Measurements from ENCODE around the gene LYG2. TPM values are rescaled to one million over a fixed set of nuclear protein-coding genes. Genes with fewer than 3 reads are reported as not detected.
"Not testable (repeated sequence)": the region's sequence is repeated elsewhere in the genome, so short reads cannot be mapped to it uniquely, and the experiment has no call there.

LYG2 gene
- not detected in 2 replicates for polyA plus RNA-seq
- polyA minus RNA-seq = not detected in 2 replicates

DNA sequence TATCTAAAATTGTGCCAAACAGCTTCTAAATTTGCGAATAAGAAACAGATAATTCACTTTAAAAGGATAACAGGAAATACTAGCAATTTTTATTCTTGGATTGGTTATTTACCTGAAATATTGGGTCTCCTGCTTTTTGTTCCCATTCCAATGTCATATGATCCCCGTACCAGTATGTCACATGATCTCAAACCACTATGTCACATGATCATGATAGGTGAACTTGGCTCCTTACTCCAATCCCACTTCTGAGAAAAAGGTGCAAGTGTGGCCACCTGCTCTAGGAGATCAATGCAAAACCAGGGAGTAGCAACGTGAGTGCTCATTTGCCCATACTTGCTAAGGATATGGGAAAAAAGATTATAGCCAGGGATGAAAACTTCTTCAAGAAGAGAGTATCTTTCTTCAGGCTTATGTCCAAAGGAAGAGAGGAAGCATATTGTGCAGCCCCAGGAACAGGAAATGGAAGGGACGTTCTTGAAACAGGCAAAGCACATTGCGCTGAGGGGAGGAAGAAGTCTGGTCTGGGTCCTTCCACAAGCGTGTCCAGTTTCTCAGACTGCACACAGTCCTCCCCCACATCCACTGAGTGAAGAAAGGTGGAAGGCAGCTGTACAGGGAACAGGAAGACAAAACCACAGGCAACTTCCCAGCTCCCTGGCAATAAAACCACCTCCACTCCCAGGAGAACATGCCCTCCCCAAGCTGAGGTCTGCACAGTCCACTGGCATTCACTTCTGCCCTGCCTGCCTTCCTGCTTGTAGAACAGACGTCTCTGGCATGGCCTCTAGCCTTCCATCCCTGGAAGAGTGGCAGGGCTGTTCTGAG is at the start of gene LYG2:
Gene LYG2 (minus strand): TSS at position 176 of the 828 bp plus-strand sequence. CDS start 1,406 bp downstream, outside the sequence.
- no peaks in the 10 kb centered on the region for H3K36me3 ChIP-seq (ENCODE audit: insufficient read depth, low read length)
- no peak within 1 kb of the TSS for H3K27ac ChIP-seq (ENCODE audit: low read length)
- H2AFZ ChIP-seq (ENCODE audit: low read depth, low read length) = no peak within 1 kb of the TSS
- no peaks in the 10 kb centered on the region for H3F3A ChIP-seq (ENCODE audit: insufficient read depth, low read length, poor library complexity, severe bottlenecking)
- no peaks in the 10 kb centered on the region for H3K27me3 ChIP-seq (ENCODE audit: insufficient read depth, low read depth, low read length)
- H3K9me2 ChIP-seq (ENCODE audit: insufficient read depth, low read length) = no peaks in the 10 kb centered on the region
- no peak within 1 kb of the TSS for H3K4me2 ChIP-seq (ENCODE audit: low read length)
- H3K79me2 ChIP-seq (replicated peaks; ENCODE audit: insufficient read depth, low read length) = no peaks in the 10 kb centered on the region
- TF ChIP-seq EZH2 (IDR thresholded peaks at IDR 0.05; ENCODE audit: borderline replicate concordance, insufficient read depth, low read length, poor library complexity, severe bottlenecking) (no peak), SMC3 (conservative IDR thresholded peaks at IDR 0.05; ENCODE audit: poor library complexity) (no peak), TAF1 (IDR thresholded peaks at IDR 0.05; ENCODE audit: low read depth) (no peak), CTCF (IDR thresholded peaks at IDR 0.05; ENCODE audit: poor library complexity, severe bottlenecking) (no peak), MXI1 (conservative IDR thresholded peaks at IDR 0.05; ENCODE audit: poor library complexity, severe bottlenecking) (no peak), EP300 (conservative IDR thresholded peaks at IDR 0.05; ENCODE audit: poor library complexity, severe bottlenecking) (no peak)
- no peak within 1 kb of the TSS for H3K4me3 ChIP-seq (ENCODE audit: low read length)
- H4K20me1 ChIP-seq (ENCODE audit: insufficient read depth) = no peaks in the 10 kb centered on the region
- H3K9me3 ChIP-seq (ENCODE audit: low read length) = no peaks in the 10 kb centered on the region
- H3K9ac ChIP-seq (ENCODE audit: low read length) = no peak within 1 kb of the TSS

DNA sequence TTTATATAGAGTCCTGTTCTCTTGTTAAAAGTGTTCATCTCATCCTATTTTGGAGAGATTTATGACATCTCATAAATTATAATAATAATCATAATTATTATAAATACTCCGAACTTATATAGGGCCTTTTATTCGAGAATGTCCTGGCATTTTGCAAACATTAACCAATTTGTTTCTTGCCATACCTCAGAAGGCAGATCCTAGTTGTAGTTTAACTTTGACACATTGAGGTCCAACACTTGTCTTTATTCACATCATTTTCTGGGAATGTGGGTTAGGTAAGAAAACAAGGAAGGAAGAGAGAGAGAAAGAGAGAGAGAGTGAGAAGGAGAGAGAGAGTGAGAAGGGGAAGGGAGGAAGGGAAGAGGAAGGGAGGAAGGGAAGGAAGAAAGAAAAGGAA is 45.6 kb upstream of the LYG2 start, which contains the start of gene LYG1:
Gene LYG1 (minus strand): TSS at position 101 of the 400 bp plus-strand sequence. CDS start 5,527 bp downstream, outside the sequence.
- not testable (repeated sequence) for H3K4me2 ChIP-seq (ENCODE audit: low read length); H3K9ac ChIP-seq (ENCODE audit: low read length); H3K4me3 ChIP-seq (ENCODE audit: low read length); H3K36me3 ChIP-seq (ENCODE audit: insufficient read depth, low read length); H3F3A ChIP-seq (ENCODE audit: insufficient read depth, low read length, poor library complexity, severe bottlenecking); H3K79me2 ChIP-seq (replicated peaks; ENCODE audit: insufficient read depth, low read length); H3K27me3 ChIP-seq (ENCODE audit: insufficient read depth, low read depth, low read length); H3K27ac ChIP-seq (ENCODE audit: low read length); H3K9me3 ChIP-seq (ENCODE audit: low read length); H3K9me2 ChIP-seq (ENCODE audit: insufficient read depth, low read length); H4K20me1 ChIP-seq (ENCODE audit: insufficient read depth); H2AFZ ChIP-seq (ENCODE audit: low read depth, low read length)

DNA sequence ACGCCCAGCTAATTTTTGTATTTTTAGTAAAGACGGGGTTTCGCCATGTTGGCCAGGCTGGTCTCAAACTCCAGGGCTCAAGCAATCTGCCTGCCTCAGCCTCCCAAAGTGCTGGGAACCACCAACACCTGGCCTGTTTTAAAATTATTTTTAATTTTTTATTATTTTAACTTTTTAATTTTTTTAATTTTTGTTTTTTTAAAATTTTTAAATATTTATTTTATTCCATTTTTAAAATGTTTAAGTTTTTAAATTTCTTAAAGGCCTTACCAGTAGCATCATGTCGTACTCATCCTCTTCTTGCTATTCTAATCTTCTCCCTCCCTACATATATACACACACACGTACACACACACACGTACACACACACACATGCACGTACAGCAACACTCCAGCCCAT is 44.1 kb upstream of the LYG2 start:
- Histone ChIP-seq H3K27me3 (ENCODE audit: insufficient read depth, low read depth, low read length) (no peaks in the 10 kb centered on the region), H3F3A (ENCODE audit: insufficient read depth, low read length, poor library complexity, severe bottlenecking) (no peaks in the 10 kb centered on the region), H4K20me1 (ENCODE audit: insufficient read depth) (no peaks in the 10 kb centered on the region), H3K36me3 (ENCODE audit: insufficient read depth, low read length) (no peaks in the 10 kb centered on the region), H3K9me3 (ENCODE audit: low read length) (no peaks in the 10 kb centered on the region), H2AFZ (ENCODE audit: low read depth, low read length) (no peak overlapping the region), H3K9me2 (ENCODE audit: insufficient read depth, low read length) (no peaks in the 10 kb centered on the region), H3K4me2 (ENCODE audit: low read length) (no peak overlapping the region), H3K4me3 (ENCODE audit: low read length) (no peak overlapping the region), H3K9ac (ENCODE audit: low read length) (no peak overlapping the region), H3K27ac (ENCODE audit: low read length) (no peak overlapping the region), H3K79me2 (replicated peaks; ENCODE audit: insufficient read depth, low read length) (no peaks in the 10 kb centered on the region)
- TF ChIP-seq TAF1 (IDR thresholded peaks at IDR 0.05; ENCODE audit: low read depth) = no peak
- TF ChIP-seq, protein P1, sequence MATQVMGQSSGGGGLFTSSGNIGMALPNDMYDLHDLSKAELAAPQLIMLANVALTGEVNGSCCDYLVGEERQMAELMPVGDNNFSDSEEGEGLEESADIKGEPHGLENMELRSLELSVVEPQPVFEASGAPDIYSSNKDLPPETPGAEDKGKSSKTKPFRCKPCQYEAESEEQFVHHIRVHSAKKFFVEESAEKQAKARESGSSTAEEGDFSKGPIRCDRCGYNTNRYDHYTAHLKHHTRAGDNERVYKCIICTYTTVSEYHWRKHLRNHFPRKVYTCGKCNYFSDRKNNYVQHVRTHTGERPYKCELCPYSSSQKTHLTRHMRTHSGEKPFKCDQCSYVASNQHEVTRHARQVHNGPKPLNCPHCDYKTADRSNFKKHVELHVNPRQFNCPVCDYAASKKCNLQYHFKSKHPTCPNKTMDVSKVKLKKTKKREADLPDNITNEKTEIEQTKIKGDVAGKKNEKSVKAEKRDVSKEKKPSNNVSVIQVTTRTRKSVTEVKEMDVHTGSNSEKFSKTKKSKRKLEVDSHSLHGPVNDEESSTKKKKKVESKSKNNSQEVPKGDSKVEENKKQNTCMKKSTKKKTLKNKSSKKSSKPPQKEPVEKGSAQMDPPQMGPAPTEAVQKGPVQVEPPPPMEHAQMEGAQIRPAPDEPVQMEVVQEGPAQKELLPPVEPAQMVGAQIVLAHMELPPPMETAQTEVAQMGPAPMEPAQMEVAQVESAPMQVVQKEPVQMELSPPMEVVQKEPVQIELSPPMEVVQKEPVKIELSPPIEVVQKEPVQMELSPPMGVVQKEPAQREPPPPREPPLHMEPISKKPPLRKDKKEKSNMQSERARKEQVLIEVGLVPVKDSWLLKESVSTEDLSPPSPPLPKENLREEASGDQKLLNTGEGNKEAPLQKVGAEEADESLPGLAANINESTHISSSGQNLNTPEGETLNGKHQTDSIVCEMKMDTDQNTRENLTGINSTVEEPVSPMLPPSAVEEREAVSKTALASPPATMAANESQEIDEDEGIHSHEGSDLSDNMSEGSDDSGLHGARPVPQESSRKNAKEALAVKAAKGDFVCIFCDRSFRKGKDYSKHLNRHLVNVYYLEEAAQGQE (IDR thresholded peaks at IDR 0.05; ENCODE audit: borderline replicate concordance) = no peak
- TF ChIP-seq MXI1 (conservative IDR thresholded peaks at IDR 0.05; ENCODE audit: poor library complexity, severe bottlenecking) = no peak
- TF ChIP-seq RAD21 (conservative IDR thresholded peaks at IDR 0.05) = no peak
- no peak for TF ChIP-seq SMC3 (conservative IDR thresholded peaks at IDR 0.05; ENCODE audit: poor library complexity)
- no peak for TF ChIP-seq CTCF (IDR thresholded peaks at IDR 0.05; ENCODE audit: poor library complexity, severe bottlenecking)
- no peak for TF ChIP-seq POLR2AphosphoS5 (IDR thresholded peaks at IDR 0.05)
- no peak for TF ChIP-seq EZH2 (IDR thresholded peaks at IDR 0.05; ENCODE audit: borderline replicate concordance, insufficient read depth, low read length, poor library complexity, severe bottlenecking)
- TF ChIP-seq EP300 (conservative IDR thresholded peaks at IDR 0.05; ENCODE audit: poor library complexity, severe bottlenecking) = no peak
